Measurements from ENCODE around the gene PRDM4.

Gene PRDM4

DNA sequence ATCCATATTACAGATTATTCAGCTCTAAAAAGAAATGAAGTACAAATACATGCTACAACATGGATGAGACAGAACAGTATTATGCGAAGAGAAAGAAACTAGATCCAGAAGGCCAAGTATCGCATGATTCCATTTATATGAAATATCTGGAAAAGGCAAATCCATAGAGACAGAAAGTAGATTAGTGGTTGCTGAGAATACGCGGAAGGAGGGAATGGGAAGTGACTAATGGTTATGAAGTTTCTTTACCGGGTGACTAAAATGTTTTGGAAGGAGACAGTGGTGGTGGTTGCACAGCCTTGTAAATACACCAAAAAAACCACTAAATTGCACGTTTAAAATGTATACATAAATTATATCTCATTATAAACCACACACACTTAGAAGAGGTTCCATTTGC lies 12.5 kb downstream of the PRDM4 start:
- H3K4me3 ChIP-seq (replicated peaks; ENCODE audit: insufficient read depth, low read length) = no peak overlapping the region
- no peak overlapping the region for H3K27ac ChIP-seq (replicated peaks)
- no peak for DNase-seq (ENCODE audit: low read depth in 1 of 2, low spot score in 1 of 2)
- TF ChIP-seq POLR2AphosphoS5 (IDR thresholded peaks at IDR 0.05; ENCODE audit: low read depth) = no peak
- no peak for TF ChIP-seq SPI1 (IDR thresholded peaks at IDR 0.05; ENCODE audit: borderline replicate concordance, low read depth)
- TF ChIP-seq, protein P1, sequence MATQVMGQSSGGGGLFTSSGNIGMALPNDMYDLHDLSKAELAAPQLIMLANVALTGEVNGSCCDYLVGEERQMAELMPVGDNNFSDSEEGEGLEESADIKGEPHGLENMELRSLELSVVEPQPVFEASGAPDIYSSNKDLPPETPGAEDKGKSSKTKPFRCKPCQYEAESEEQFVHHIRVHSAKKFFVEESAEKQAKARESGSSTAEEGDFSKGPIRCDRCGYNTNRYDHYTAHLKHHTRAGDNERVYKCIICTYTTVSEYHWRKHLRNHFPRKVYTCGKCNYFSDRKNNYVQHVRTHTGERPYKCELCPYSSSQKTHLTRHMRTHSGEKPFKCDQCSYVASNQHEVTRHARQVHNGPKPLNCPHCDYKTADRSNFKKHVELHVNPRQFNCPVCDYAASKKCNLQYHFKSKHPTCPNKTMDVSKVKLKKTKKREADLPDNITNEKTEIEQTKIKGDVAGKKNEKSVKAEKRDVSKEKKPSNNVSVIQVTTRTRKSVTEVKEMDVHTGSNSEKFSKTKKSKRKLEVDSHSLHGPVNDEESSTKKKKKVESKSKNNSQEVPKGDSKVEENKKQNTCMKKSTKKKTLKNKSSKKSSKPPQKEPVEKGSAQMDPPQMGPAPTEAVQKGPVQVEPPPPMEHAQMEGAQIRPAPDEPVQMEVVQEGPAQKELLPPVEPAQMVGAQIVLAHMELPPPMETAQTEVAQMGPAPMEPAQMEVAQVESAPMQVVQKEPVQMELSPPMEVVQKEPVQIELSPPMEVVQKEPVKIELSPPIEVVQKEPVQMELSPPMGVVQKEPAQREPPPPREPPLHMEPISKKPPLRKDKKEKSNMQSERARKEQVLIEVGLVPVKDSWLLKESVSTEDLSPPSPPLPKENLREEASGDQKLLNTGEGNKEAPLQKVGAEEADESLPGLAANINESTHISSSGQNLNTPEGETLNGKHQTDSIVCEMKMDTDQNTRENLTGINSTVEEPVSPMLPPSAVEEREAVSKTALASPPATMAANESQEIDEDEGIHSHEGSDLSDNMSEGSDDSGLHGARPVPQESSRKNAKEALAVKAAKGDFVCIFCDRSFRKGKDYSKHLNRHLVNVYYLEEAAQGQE (IDR thresholded peaks at IDR 0.05; ENCODE audit: insufficient replicate concordance, low read depth) = no peak
- TF ChIP-seq, protein P2, sequence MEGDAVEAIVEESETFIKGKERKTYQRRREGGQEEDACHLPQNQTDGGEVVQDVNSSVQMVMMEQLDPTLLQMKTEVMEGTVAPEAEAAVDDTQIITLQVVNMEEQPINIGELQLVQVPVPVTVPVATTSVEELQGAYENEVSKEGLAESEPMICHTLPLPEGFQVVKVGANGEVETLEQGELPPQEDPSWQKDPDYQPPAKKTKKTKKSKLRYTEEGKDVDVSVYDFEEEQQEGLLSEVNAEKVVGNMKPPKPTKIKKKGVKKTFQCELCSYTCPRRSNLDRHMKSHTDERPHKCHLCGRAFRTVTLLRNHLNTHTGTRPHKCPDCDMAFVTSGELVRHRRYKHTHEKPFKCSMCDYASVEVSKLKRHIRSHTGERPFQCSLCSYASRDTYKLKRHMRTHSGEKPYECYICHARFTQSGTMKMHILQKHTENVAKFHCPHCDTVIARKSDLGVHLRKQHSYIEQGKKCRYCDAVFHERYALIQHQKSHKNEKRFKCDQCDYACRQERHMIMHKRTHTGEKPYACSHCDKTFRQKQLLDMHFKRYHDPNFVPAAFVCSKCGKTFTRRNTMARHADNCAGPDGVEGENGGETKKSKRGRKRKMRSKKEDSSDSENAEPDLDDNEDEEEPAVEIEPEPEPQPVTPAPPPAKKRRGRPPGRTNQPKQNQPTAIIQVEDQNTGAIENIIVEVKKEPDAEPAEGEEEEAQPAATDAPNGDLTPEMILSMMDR (IDR thresholded peaks at IDR 0.05; ENCODE audit: insufficient read depth, low read length) = no peak
- no peak for TF ChIP-seq GABPA (IDR thresholded peaks at IDR 0.05; ENCODE audit: low read depth)
- H3K27me3 ChIP-seq (ENCODE audit: insufficient read depth, poor library complexity, severe bottlenecking) = no peaks in the 10 kb centered on the region

DNA sequence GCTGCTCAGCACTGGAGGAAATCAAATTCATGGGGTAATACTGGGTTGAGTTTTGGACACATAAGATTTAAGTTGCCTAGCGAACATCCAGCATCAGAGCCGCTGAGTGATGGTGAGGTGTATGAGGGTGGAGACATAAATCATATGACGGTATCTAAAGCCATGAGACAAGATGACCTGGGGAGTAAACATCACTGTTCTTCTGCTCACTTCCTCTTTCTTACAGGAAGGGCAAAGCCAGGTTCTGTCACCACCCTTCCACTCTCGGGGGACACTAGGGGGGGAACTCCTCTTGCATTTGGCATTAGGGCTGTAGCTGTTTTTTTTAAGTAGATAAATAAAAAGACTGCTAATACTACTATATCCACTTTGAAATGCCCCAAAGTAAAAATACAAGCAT lies 24.0 kb downstream of the PRDM4 start:
- no peak overlapping the region for H3K4me3 ChIP-seq (replicated peaks; ENCODE audit: insufficient read depth, low read length)
- TF ChIP-seq, protein P2 (IDR thresholded peaks at IDR 0.05; ENCODE audit: insufficient read depth, low read length) = no peak
- TF ChIP-seq SPI1 (IDR thresholded peaks at IDR 0.05; ENCODE audit: borderline replicate concordance, low read depth) = peak; percentile 95
- no peak overlapping the region for H3K27ac ChIP-seq (replicated peaks)
- H3K27me3 ChIP-seq (ENCODE audit: insufficient read depth, poor library complexity, severe bottlenecking) = no peaks in the 10 kb centered on the region
- peak in 1 of 2 experiments; percentile 49 for DNase-seq (ENCODE audit: low read depth in 1 of 2, low spot score in 1 of 2)

DNA sequence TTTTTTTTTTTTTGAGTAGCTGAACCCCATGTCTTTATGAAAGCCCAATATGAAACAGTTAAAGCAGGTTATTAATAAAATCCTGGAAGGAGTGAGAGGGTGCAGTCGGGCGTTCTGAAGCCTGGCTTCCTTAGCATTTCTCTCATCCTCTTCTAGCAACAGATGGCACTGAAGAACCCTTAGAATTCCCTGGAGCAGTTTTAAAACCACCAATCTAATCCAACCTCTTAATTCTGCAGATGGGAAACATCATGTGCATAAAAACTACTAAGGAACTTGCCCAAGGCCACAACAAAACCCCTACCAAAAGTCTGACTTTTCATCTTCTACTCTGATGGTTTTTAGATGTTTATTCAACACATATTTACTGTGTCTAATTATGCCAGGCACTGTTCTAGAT lies 25.2 kb downstream of the PRDM4 start:
- Histone ChIP-seq H3K27me3 (ENCODE audit: insufficient read depth, poor library complexity, severe bottlenecking) (no peaks in the 10 kb centered on the region), H3K4me3 (replicated peaks; ENCODE audit: insufficient read depth, low read length) (no peak overlapping the region), H3K27ac (replicated peaks) (no peak overlapping the region)
- TF ChIP-seq, protein P2 (IDR thresholded peaks at IDR 0.05; ENCODE audit: insufficient read depth, low read length) = no peak
- TF ChIP-seq, protein P1 (IDR thresholded peaks at IDR 0.05; ENCODE audit: insufficient replicate concordance, low read depth) = no peak
- no peak for TF ChIP-seq POLR2AphosphoS5 (IDR thresholded peaks at IDR 0.05; ENCODE audit: low read depth)
- no peak for TF ChIP-seq SPI1 (IDR thresholded peaks at IDR 0.05; ENCODE audit: borderline replicate concordance, low read depth)
- TF ChIP-seq GABPA (IDR thresholded peaks at IDR 0.05; ENCODE audit: low read depth) = no peak
- DNase-seq (ENCODE audit: low read depth in 1 of 2, low spot score in 1 of 2) = no peak

DNA sequence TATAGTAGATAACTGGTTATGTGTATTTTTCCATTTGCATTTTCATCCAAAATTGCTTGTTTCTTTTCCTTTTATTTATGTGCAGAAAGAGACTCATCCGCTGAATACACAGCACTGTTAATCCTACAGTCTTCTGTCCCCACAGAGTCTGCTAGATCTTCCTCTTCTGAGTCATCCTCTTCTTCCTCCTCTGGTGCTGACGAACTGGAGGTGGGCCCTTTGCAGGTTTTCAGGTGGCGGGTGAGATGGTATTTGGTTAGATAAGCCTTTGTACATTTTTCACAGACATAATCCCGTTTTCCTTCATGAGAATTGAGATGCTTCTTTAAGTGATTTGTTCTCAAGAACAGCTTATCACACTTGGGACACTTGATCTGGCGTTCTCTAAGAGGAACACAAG lies 26.8 kb downstream of the PRDM4 start:
- Histone ChIP-seq H3K27me3 (ENCODE audit: insufficient read depth, poor library complexity, severe bottlenecking) (no peaks in the 10 kb centered on the region), H3K4me3 (replicated peaks; ENCODE audit: insufficient read depth, low read length) (no peak overlapping the region), H3K27ac (replicated peaks) (no peak overlapping the region)
- no peak for DNase-seq (ENCODE audit: low read depth in 1 of 2, low spot score in 1 of 2)
- no peak for TF ChIP-seq GABPA (IDR thresholded peaks at IDR 0.05; ENCODE audit: low read depth)
- TF ChIP-seq, protein P1 (IDR thresholded peaks at IDR 0.05; ENCODE audit: insufficient replicate concordance, low read depth) = no peak
- TF ChIP-seq, protein P2 (IDR thresholded peaks at IDR 0.05; ENCODE audit: insufficient read depth, low read length) = no peak
- no peak for TF ChIP-seq SPI1 (IDR thresholded peaks at IDR 0.05; ENCODE audit: borderline replicate concordance, low read depth)
- no peak for TF ChIP-seq POLR2AphosphoS5 (IDR thresholded peaks at IDR 0.05; ENCODE audit: low read depth)

Measured in HL-60 (cell line).